GM19395 (cell line): Measurements from ENCODE around the gene PARD3B.

Experiments
- ATAC-seq: cut with Tn5 transposase; IDR thresholded peaks from one replicate; pipeline ENCODE4 v1.9.1; 2021; ENCODE audit warnings: mild to moderate bottlenecking, moderate library complexity; ENCODE audit not compliant: unreplicated experiment

PARD3B gene

GRCh38 chr2:205627085-205627484 is 1081.8 kb downstream of the PARD3B start:
- ATAC-seq: no peak

GRCh38 chr2:205628422-205628821 is 1083.1 kb downstream of the PARD3B start:
- no peak for ATAC-seq

GRCh38 chr2:205629091-205629776 is 1084.0 kb downstream of the PARD3B start:
- ATAC-seq: no peak

GRCh38 chr2:205633994-205634393 is 1088.7 kb downstream of the PARD3B start:
- ATAC-seq: no peak

GRCh38 chr2:205636549-205637319 is 1091.5 kb downstream of the PARD3B start:
- ATAC-seq: no peak

- ATAC-seq: no peak
These were observed 1092.0 kb downstream of the PARD3B start for GRCh38 chr2:205637320-205637602.

- no peak for ATAC-seq
These were observed 1092.7 kb downstream of the PARD3B start for GRCh38 chr2:205637779-205638503.

- no peak for ATAC-seq
These were observed 1095.4 kb downstream of the PARD3B start for GRCh38 chr2:205640716-205641115.

GRCh38 chr2:205642599-205643356 is 1097.5 kb downstream of the PARD3B start:
- no peak for ATAC-seq

GRCh38 chr2:205643391-205643885 is 1098.2 kb downstream of the PARD3B start:
- no peak for ATAC-seq

GRCh38 chr2:205644018-205644417 is 1098.7 kb downstream of the PARD3B start:
- no peak for ATAC-seq

- peak; percentile 99 for ATAC-seq
These were observed 1101.4 kb downstream of the PARD3B start for GRCh38 chr2:205646680-205647079.

- ATAC-seq: no peak
These were observed 1105.2 kb downstream of the PARD3B start for GRCh38 chr2:205650450-205650849.

GRCh38 chr2:205650931-205651330 is 1105.7 kb downstream of the PARD3B start:
- no peak for ATAC-seq

- ATAC-seq: no peak
These were observed 1106.4 kb downstream of the PARD3B start for GRCh38 chr2:205651719-205652118.

GRCh38 chr2:205654878-205655605 is 1109.8 kb downstream of the PARD3B start:
- no peak for ATAC-seq

- no peak for ATAC-seq
These were observed 1110.6 kb downstream of the PARD3B start for GRCh38 chr2:205655779-205656456.

GRCh38 chr2:205656461-205656860 is 1111.2 kb downstream of the PARD3B start:
- ATAC-seq: no peak

- ATAC-seq: no peak
These were observed 1111.7 kb downstream of the PARD3B start for GRCh38 chr2:205656941-205657340.

GRCh38 chr2:205657579-205657978 is 1112.3 kb downstream of the PARD3B start:
- no peak for ATAC-seq
